ENCODE data around the gene NRXN2. TPM values are rescaled to one million over a fixed set of nuclear protein-coding genes. Genes with fewer than 3 reads are reported as not detected.

The NRXN2 gene
- polyA plus RNA-seq, 3 donors, result 0.07 TPM; not detected in 2

DNA sequence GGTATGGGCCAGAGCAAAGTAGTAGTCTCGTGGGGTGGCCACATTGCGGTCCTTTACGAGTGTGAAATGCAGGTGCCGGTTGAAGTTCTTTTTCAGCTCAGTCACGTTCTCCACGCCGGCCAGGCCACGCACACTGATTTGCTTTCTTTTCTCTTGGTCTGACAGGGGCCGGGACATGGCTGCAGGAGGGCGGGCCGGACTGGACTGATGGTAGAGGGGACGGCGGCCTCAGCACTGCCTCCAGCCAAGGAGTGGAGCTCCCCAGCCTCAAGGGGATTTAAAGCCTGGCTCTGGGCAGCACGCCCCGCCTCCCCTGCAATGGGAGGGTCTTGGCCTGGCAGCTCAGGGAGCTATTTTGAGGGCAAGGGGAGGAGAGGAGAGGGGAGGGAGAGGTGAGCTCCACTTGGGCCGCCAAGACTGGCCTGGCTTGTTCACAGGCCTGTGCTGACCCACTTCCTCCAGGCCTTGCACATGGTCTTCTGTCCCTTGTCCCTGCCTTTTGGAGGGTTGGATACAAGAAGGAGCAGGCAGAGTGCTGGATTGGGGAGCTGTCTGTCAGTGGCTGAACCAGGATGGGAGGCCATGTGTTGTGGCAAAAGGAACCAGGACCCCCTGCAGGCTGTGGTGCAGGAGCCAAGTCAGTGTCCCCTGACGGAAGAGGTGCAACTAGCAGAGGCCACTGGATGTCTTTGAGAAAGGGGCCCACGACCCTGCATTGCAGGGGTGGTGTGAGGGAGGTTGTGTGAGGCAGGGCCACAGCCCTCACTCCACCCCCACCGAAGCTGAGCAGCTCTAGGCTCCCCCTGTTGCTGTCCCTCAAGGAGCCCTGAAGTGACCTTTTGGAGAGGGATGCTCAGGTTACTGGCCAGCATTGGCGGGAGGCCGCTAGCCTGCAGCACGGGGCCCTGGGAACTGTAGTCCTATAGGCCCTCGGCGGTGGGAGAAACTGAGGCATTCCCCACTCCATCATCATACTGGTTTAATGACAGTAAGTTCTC lies 37.0 kb upstream of the NRXN2 start, which contains the start of gene PYGM:
Gene PYGM (minus strand): TSS at position 253 of the 998 bp plus-strand sequence. CDS start 76 bp downstream, at position 177.
- H3K9ac ChIP-seq (ENCODE audit: insufficient read depth, low read length, poor library complexity, severe bottlenecking), result no peak within 1 kb of the TSS
- Mint-ChIP-seq H3K36me3 (peaks cover 32 to 36% of the 10 kb centered on the region in 2 donors), H3K4me1 (peaks cover 29% of the 10 kb centered on the region), H3K27ac (peak within 1 kb of the TSS in 4 of 7 donors; percentile 5 to 75 (median 46)), H3K9me3 (no peaks in the 10 kb centered on the region), H3K4me3 (no peak within 1 kb of the TSS), H3K27me3 (ENCODE audit: low read depth in 3 of 3) (peaks cover 0 to 5% (median 5%) of the 10 kb centered on the region in 3 donors)
- H3K36me3 ChIP-seq (replicated peaks in 1 of 2; ENCODE audit: control insufficient read depth in 1 of 2, insufficient read depth in 2 of 2, low read length in 2 of 2), result peaks cover 29 to 32% of the 10 kb centered on the region in 2 donors
- peak within 1 kb of the TSS in 1 of 2 donors; percentile 26 for H3K27ac ChIP-seq (ENCODE audit: low read depth in 1 of 2, low read length in 2 of 2)
- WGBS (ENCODE audit: insufficient coverage), result 92% methylated on average over 15 of the region's 24 CpGs
- H3K27me3 ChIP-seq (ENCODE audit: control insufficient read depth in 2 of 2, insufficient read depth in 2 of 2, low read length in 2 of 2), result no peaks in the 10 kb centered on the region
- peaks cover 46% of the 10 kb centered on the region for H4K20me1 ChIP-seq (ENCODE audit: insufficient read depth, low read length)
- no peak for DNase-seq
- H2AFZ ChIP-seq (ENCODE audit: insufficient read depth, low read depth, low read length, poor library complexity, severe bottlenecking), result no peak within 1 kb of the TSS
- peaks cover 5% of the 10 kb centered on the region for H3K79me2 ChIP-seq (ENCODE audit: insufficient read depth, low read length)
- H3K4me1 ChIP-seq (ENCODE audit: control insufficient read depth in 1 of 2, insufficient read depth in 2 of 2, low read length in 2 of 2), result peaks cover 0 to 15% of the 10 kb centered on the region in 2 donors
- no peak within 1 kb of the TSS for H3K4me3 ChIP-seq (replicated peaks in 1 of 3; ENCODE audit: low read depth in 2 of 3, low read length in 3 of 3)
- intact Hi-C loops (cut with micrococcal nuclease), result no loop called here
- no peak within 1 kb of the TSS for H3K4me2 ChIP-seq (replicated peaks; ENCODE audit: extremely low read depth, low read length, poor library complexity, severe bottlenecking)
- TF ChIP-seq, protein P1, sequence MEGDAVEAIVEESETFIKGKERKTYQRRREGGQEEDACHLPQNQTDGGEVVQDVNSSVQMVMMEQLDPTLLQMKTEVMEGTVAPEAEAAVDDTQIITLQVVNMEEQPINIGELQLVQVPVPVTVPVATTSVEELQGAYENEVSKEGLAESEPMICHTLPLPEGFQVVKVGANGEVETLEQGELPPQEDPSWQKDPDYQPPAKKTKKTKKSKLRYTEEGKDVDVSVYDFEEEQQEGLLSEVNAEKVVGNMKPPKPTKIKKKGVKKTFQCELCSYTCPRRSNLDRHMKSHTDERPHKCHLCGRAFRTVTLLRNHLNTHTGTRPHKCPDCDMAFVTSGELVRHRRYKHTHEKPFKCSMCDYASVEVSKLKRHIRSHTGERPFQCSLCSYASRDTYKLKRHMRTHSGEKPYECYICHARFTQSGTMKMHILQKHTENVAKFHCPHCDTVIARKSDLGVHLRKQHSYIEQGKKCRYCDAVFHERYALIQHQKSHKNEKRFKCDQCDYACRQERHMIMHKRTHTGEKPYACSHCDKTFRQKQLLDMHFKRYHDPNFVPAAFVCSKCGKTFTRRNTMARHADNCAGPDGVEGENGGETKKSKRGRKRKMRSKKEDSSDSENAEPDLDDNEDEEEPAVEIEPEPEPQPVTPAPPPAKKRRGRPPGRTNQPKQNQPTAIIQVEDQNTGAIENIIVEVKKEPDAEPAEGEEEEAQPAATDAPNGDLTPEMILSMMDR (IDR thresholded peaks at IDR 0.05), result no peak
- H3K9me3 ChIP-seq (replicated peaks in 1 of 2; ENCODE audit: control insufficient read depth in 1 of 2, insufficient read depth in 1 of 2, low read length in 2 of 2), result no peaks in the 10 kb centered on the region

DNA sequence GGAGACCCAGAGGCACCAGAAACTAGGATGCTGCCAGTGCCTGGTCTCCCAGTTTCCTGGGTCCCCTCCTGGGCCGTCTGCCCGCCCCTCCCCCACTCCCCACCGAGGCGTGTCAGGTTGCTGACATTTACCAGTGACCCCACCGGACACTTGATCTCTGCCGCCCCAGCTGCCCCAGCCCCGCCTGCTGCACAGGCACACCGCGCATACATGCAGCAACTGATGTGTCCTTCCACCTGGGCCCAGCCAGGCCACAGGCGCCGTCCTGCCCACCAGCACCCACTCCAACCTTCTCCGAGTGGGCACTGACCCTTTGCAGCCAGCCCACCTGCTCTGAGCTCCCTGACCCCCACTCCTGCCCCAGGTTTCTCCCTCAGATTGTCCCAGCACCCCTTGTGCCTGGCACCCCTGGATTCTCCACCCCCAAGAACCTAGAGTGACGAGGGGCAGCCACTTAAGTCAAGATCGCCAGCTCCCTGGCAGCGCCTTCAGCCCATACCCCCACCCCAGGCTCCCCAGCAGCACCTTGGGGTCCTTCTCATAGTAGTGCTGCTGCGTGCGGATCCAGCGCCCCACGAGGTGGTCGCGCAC lies 36.2 kb upstream of the NRXN2 start:
- H3K79me2 ChIP-seq (ENCODE audit: insufficient read depth, low read length), result peaks cover 3% of the 10 kb centered on the region
- intact Hi-C loops (cut with micrococcal nuclease), result no loop called here
- H3K36me3 Mint-ChIP-seq, result peaks cover 24 to 28% of the 10 kb centered on the region in 2 donors
- no peak overlapping the region for H3K4me3 Mint-ChIP-seq
- H3K9ac ChIP-seq (ENCODE audit: insufficient read depth, low read length, poor library complexity, severe bottlenecking), result no peak overlapping the region
- no peaks in the 10 kb centered on the region for H3K27me3 ChIP-seq (ENCODE audit: control insufficient read depth in 2 of 2, insufficient read depth in 2 of 2, low read length in 2 of 2)
- no peaks in the 10 kb centered on the region for H3K9me3 ChIP-seq (replicated peaks in 1 of 2; ENCODE audit: control insufficient read depth in 1 of 2, insufficient read depth in 1 of 2, low read length in 2 of 2)
- peaks cover 21 to 24% of the 10 kb centered on the region in 2 donors for H3K36me3 ChIP-seq (replicated peaks in 1 of 2; ENCODE audit: control insufficient read depth in 1 of 2, insufficient read depth in 2 of 2, low read length in 2 of 2)
- H3K9me3 Mint-ChIP-seq, result no peaks in the 10 kb centered on the region
- no peak overlapping the region for H3K4me2 ChIP-seq (replicated peaks; ENCODE audit: extremely low read depth, low read length, poor library complexity, severe bottlenecking)
- peak overlapping the region in 1 of 7 donors; percentile 32 for H3K27ac Mint-ChIP-seq
- peaks cover 0 to 5% (median 3%) of the 10 kb centered on the region in 3 donors for H3K27me3 Mint-ChIP-seq (ENCODE audit: low read depth in 3 of 3)
- no peak overlapping the region for H2AFZ ChIP-seq (ENCODE audit: insufficient read depth, low read depth, low read length, poor library complexity, severe bottlenecking)
- TF ChIP-seq, protein P1 (IDR thresholded peaks at IDR 0.05), result no peak
- H3K4me1 ChIP-seq (ENCODE audit: control insufficient read depth in 1 of 2, insufficient read depth in 2 of 2, low read length in 2 of 2), result peaks cover 0 to 8% of the 10 kb centered on the region in 2 donors
- peaks cover 21% of the 10 kb centered on the region for H3K4me1 Mint-ChIP-seq
- H4K20me1 ChIP-seq (ENCODE audit: insufficient read depth, low read length), result peaks cover 38% of the 10 kb centered on the region
- no peak for DNase-seq
- WGBS (ENCODE audit: insufficient coverage), result 92% methylated on average over 19 of the region's 21 CpGs
- no peak overlapping the region for H3K27ac ChIP-seq (ENCODE audit: low read depth in 1 of 2, low read length in 2 of 2)
- no peak overlapping the region for H3K4me3 ChIP-seq (replicated peaks in 1 of 3; ENCODE audit: low read depth in 2 of 3, low read length in 3 of 3)
